IMR-90 (cell line): ENCODE measurements around the gene SYNE2. TPM values are rescaled to one million over a fixed set of nuclear protein-coding genes. Genes with fewer than 3 reads are reported as not detected.

Source experiments
- ATAC-seq: fragments of 200-7000 bp; cut with Tn5 transposase; 2 replicates; pipeline ENCODE4 v1.9.1; 2020; ENCODE audit warnings: low read depth, mild to moderate bottlenecking, moderate library complexity
- BruUV-seq: library from RNA; stranded (reverse); fragments of 400-500 nt; replicated peaks from 2 replicates; lab custom pipeline; 2021; lab: Mats Ljungman, UMichigan
- CTCF ChIA-PET: fragments of 300-600 bp; formaldehyde crosslinking; extraction: SDS; loops from one replicate; lab custom pipeline; 2021; ENCODE audit warnings: antibody characterized with exemption; lab: Yijun Ruan, JAX
- POLR2A ChIA-PET: fragments of 300-600 bp; sonication (Branson Sonifier 250); formaldehyde crosslinking; loops from one replicate; lab custom pipeline; 2022; ENCODE audit warnings: antibody characterized with exemption; ENCODE audit not compliant: unreplicated experiment; lab: Charles Lee
- DNase-seq: peaks from one replicate; pipeline ENCODE4 v3.0.0; 2013
- H2AFZ ChIP-seq: replicated peaks from 2 replicates; pipeline ENCODE3; 2013; ENCODE audit warnings: low read length, mild to moderate bottlenecking; ENCODE audit not compliant: poor library complexity
- H2AK5ac ChIP-seq: 2 replicates; pipeline ENCODE4 v1.6.1; 2013; ENCODE audit warnings: low read depth, low read length, inconsistent platforms
- H2AK9ac ChIP-seq: replicated peaks from 2 replicates; pipeline ENCODE3; 2013; ENCODE audit warnings: mild to moderate bottlenecking, low read depth, low read length, moderate library complexity; ENCODE audit not compliant: poor library complexity
- H2BK120ac ChIP-seq: 2 replicates; pipeline ENCODE4 v1.6.1; 2013; ENCODE audit warnings: low read depth, low read length, inconsistent platforms
- H2BK15ac ChIP-seq: 3 replicates; pipeline ENCODE4 v1.6.1; 2013; ENCODE audit warnings: low read depth, low read length, inconsistent platforms
- H2BK20ac ChIP-seq: 2 replicates; pipeline ENCODE4 v1.6.1; 2013; ENCODE audit warnings: low read depth, mild to moderate bottlenecking, inconsistent platforms, low read length, moderate library complexity
- H2BK5ac ChIP-seq: 2 replicates; pipeline ENCODE4 v1.6.1; 2013; ENCODE audit warnings: mild to moderate bottlenecking, low read depth, low read length, inconsistent platforms; ENCODE audit not compliant: poor library complexity, severe bottlenecking
- H3K14ac ChIP-seq: replicated peaks from 2 replicates; pipeline ENCODE4 v1.6.1; 2013; ENCODE audit warnings: low read depth, low read length, inconsistent platforms
- H3K18ac ChIP-seq: 2 replicates; pipeline ENCODE4 v1.6.1; 2013; ENCODE audit warnings: low read depth, low read length, control low read depth
- H3K23ac ChIP-seq: 2 replicates; pipeline ENCODE4 v1.6.1; 2013; ENCODE audit warnings: low read depth, low read length, inconsistent platforms
- H3K27ac ChIP-seq: 2 replicates; pipeline ENCODE4 v1.5.1; 2013; ENCODE audit warnings: mild to moderate bottlenecking, control low read depth, low read length; ENCODE audit not compliant: insufficient read depth
- H3K27me3 ChIP-seq: 2 replicates; pipeline ENCODE4 v1.6.1; 2013; ENCODE audit warnings: low read length; ENCODE audit not compliant: control insufficient read depth, insufficient read depth
- H3K36me3 ChIP-seq: 2 replicates; pipeline ENCODE4 v1.6.1; 2013; ENCODE audit warnings: low read length, mixed read lengths; ENCODE audit not compliant: control insufficient read depth, insufficient read depth
- H3K4ac ChIP-seq: 2 replicates; pipeline ENCODE4 v1.6.1; 2013; ENCODE audit warnings: low read depth, low read length, inconsistent platforms
- H3K4me1 ChIP-seq: 2 replicates; pipeline ENCODE4 v1.6.1; 2013; ENCODE audit warnings: low read length, mixed read lengths; ENCODE audit not compliant: control insufficient read depth, insufficient read depth
- H3K4me2 ChIP-seq: 2 replicates; pipeline ENCODE4 v1.6.1; 2013; ENCODE audit warnings: low read depth, mild to moderate bottlenecking, control low read depth, low read length, moderate library complexity
- H3K4me3 ChIP-seq: 2 replicates; pipeline ENCODE4 v1.5.1; 2013; ENCODE audit warnings: low read depth, mild to moderate bottlenecking, control low read depth, low read length, moderate library complexity; ENCODE audit not compliant: insufficient read depth
- H3K56ac ChIP-seq: 2 replicates; pipeline ENCODE4 v1.6.1; 2013; ENCODE audit warnings: low read length, inconsistent platforms; ENCODE audit not compliant: insufficient read depth; ENCODE audit errors: extremely low read depth
- H3K79me1 ChIP-seq, 2 experiments: 2 replicates each; pipeline ENCODE4 v1.6.1; 2013; ENCODE audit warnings: low read length in 2 of 2, inconsistent platforms in 1 of 2, low read depth in 1 of 2
- H3K9ac ChIP-seq: 2 replicates; pipeline ENCODE4 v1.6.1; 2013; ENCODE audit warnings: low read depth, low read length, control low read depth
- H3K9me1 ChIP-seq: 2 replicates; pipeline ENCODE4 v1.6.1; 2013; ENCODE audit warnings: low read length, inconsistent platforms; ENCODE audit not compliant: insufficient read depth
- H3K9me3 ChIP-seq: 2 replicates; pipeline ENCODE4 v1.6.1; 2013; ENCODE audit warnings: low read length; ENCODE audit not compliant: control insufficient read depth, insufficient read depth
- H4K20me1 ChIP-seq: 2 replicates; pipeline ENCODE4 v1.6.1; 2013; ENCODE audit warnings: low read length, inconsistent platforms; ENCODE audit not compliant: insufficient read depth
- H4K5ac ChIP-seq: 2 replicates; pipeline ENCODE4 v1.6.1; 2013; ENCODE audit warnings: mild to moderate bottlenecking, low read depth, low read length, control low read depth
- H4K8ac ChIP-seq, 2 experiments: 2 replicates each; pipeline ENCODE4 v1.6.1; 2013; ENCODE audit warnings: low read depth in 2 of 2, low read length in 2 of 2, control low read depth in 1 of 2, inconsistent platforms in 1 of 2
- H4K91ac ChIP-seq: 2 replicates; pipeline ENCODE4 v1.6.1; 2013; ENCODE audit warnings: low read depth, low read length, inconsistent platforms; ENCODE audit not compliant: insufficient read depth
- CEBPB ChIP-seq: IDR thresholded peaks from 2 replicates; pipeline ENCODE4 v1.6.1; 2012; ENCODE audit warnings: low read depth, low read length, improper control_type of control experiment
- CHD1 ChIP-seq: IDR thresholded peaks from 2 replicates; pipeline ENCODE4 v1.6.1; 2012; ENCODE audit warnings: low read depth, low read length, improper control_type of control experiment
- MAFK ChIP-seq: IDR thresholded peaks from 2 replicates; pipeline ENCODE4 v1.6.1; 2012; ENCODE audit warnings: low read depth, low read length, improper control_type of control experiment
- MXI1 ChIP-seq: IDR thresholded peaks from 2 replicates; pipeline ENCODE4 v1.6.1; 2012; ENCODE audit warnings: low read depth, mild to moderate bottlenecking, low read length, moderate library complexity, borderline replicate concordance
- NFE2L2 ChIP-seq: fragments of 150-350 bp; IDR thresholded peaks from 2 replicates; pipeline ENCODE4 v1.6.1; 2016; ENCODE audit warnings: low read depth, mild to moderate bottlenecking, low read length
- POLR2A ChIP-seq: IDR thresholded peaks from 2 replicates; pipeline ENCODE4 v1.6.1; 2012; ENCODE audit warnings: mild to moderate bottlenecking, low read depth, low read length
- RAD21 ChIP-seq: IDR thresholded peaks from 2 replicates; pipeline ENCODE4 v1.6.1; 2012; ENCODE audit warnings: low read length, improper control_type of control experiment
- RCOR1 ChIP-seq: IDR thresholded peaks from 2 replicates; pipeline ENCODE4 v1.6.1; 2012; ENCODE audit warnings: mild to moderate bottlenecking, low read length, improper control_type of control experiment; ENCODE audit not compliant: insufficient replicate concordance
- RFX5 ChIP-seq: IDR thresholded peaks from 2 replicates; pipeline ENCODE4 v1.8.0; 2012; ENCODE audit warnings: low read depth, mild to moderate bottlenecking, low read length, moderate library complexity
- WGBS, 2 experiments: methylation state at CpG; one replicate each; pipeline versions ENCODE4 v1.1.5 to v1.1.7; 2013; ENCODE audit warnings: missing lambda C conversion rate in 2 of 2; ENCODE audit not compliant: insufficient read length in 1 of 2; ENCODE audit errors: extremely low coverage in 2 of 2; 5-methylcytosine and 5-hydroxymethylcytosine counted together
- dilution Hi-C: fragments of 300-500 bp; cut with HindIII; formaldehyde crosslinking; loops from one replicate; pipeline ENCODE4 v1.14.3; 2018; ENCODE audit warnings: low sequenced_read_pairs; ENCODE audit not compliant: unreplicated experiment
- in situ Hi-C: fragments of 300-500 bp; cut with MboI; formaldehyde crosslinking; loops from 3 replicates; pipeline ENCODE4 v1.14.3; 2019; ENCODE audit warnings: low sequenced_read_pairs, inconsistent platforms, mixed read lengths
- intact Hi-C: fragments of 100-400 bp; cut with micrococcal nuclease; formaldehyde crosslinking; loops from 2 replicates; pipeline ENCODE4 v1.10.0; 2022
- polyA plus RNA-seq, 3 experiments: library from polyadenylated mRNA; depleted of rRNA; stranded (reverse); fragments of >200 nt; gene quantifications; 2 replicates each; pipeline ENCODE4 v1.2.3, GENCODE V29; 2012; ENCODE audit warnings: low replicate concordance in 1 of 3
- total RNA-seq: library from RNA; depleted of rRNA; stranded (reverse); fragments of >200 nt; gene quantifications from 2 replicates; pipeline ENCODE4 v1.2.3, GENCODE V29; 2012
- TF ChIP-seq, protein P1 (sequence below): fragments of 150-350 bp; IDR thresholded peaks from 2 replicates; pipeline ENCODE4 v1.6.1; 2017; ENCODE audit warnings: mild to moderate bottlenecking, antibody characterized with exemption, low read length, low read depth
- TF ChIP-seq, protein P2 (sequence below): conservative IDR thresholded peaks from 2 replicates; pipeline ENCODE4 v1.5.1; 2012; ENCODE audit warnings: mild to moderate bottlenecking, low read depth, low read length, improper control_type of control experiment

The SYNE2 gene
- total and polyA plus RNA-seq, 2 of the 4 experiments (the other 2 are of a cell fraction): 5.2 to 28.9 TPM

DNA sequence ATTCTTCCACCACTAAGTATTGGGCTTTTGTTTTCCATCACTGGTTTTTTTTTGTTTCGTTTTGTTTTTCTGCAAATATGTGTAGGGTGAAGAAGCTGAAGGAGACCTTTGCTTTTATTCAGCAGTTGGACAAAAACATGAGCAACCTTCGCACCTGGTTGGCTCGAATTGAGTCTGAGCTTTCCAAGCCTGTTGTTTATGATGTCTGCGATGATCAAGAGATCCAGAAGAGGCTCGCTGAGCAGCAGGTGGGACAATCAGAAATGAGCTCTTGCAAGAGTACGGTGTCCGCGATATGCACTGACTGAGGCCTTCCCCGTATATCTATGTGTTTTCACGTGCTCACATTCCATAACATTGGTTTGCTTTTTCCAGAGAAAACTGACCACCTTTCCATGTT lies 349.9 kb downstream of the SYNE2 start:
- BruUV-seq: no TSS peak
- no peak overlapping the region for H3K4me3 ChIP-seq
- H2BK5ac ChIP-seq: no peak overlapping the region
- TF ChIP-seq, protein P1, sequence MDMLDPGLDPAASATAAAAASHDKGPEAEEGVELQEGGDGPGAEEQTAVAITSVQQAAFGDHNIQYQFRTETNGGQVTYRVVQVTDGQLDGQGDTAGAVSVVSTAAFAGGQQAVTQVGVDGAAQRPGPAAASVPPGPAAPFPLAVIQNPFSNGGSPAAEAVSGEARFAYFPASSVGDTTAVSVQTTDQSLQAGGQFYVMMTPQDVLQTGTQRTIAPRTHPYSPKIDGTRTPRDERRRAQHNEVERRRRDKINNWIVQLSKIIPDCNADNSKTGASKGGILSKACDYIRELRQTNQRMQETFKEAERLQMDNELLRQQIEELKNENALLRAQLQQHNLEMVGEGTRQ: no peak
- TF ChIP-seq RCOR1: no peak
- TF ChIP-seq CEBPB: no peak
- no peak for TF ChIP-seq MXI1
- TF ChIP-seq RAD21: no peak
- TF ChIP-seq NFE2L2: no peak
- TF ChIP-seq RFX5: no peak
- TF ChIP-seq MAFK: no peak
- TF ChIP-seq, protein P2, sequence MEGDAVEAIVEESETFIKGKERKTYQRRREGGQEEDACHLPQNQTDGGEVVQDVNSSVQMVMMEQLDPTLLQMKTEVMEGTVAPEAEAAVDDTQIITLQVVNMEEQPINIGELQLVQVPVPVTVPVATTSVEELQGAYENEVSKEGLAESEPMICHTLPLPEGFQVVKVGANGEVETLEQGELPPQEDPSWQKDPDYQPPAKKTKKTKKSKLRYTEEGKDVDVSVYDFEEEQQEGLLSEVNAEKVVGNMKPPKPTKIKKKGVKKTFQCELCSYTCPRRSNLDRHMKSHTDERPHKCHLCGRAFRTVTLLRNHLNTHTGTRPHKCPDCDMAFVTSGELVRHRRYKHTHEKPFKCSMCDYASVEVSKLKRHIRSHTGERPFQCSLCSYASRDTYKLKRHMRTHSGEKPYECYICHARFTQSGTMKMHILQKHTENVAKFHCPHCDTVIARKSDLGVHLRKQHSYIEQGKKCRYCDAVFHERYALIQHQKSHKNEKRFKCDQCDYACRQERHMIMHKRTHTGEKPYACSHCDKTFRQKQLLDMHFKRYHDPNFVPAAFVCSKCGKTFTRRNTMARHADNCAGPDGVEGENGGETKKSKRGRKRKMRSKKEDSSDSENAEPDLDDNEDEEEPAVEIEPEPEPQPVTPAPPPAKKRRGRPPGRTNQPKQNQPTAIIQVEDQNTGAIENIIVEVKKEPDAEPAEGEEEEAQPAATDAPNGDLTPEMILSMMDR: no peak
- no peak for TF ChIP-seq CHD1
- TF ChIP-seq POLR2A: no peak
- no peak overlapping the region for H2BK20ac ChIP-seq
- H2BK15ac ChIP-seq: no peak overlapping the region
- no peak overlapping the region for H2BK120ac ChIP-seq
- H3K23ac ChIP-seq: no peak overlapping the region
- H3K79me1 ChIP-seq: no peaks in the 10 kb centered on the region
- no peak overlapping the region for H4K91ac ChIP-seq
- WGBS, 2 experiments: 96% methylated on average over 3 of the region's 10 CpGs; no CpG with 5 or more reads in 1 of the 2 experiments
- intact Hi-C loops: no loop called here
- no peak overlapping the region for H3K4me2 ChIP-seq
- no peaks in the 10 kb centered on the region for H3K27me3 ChIP-seq
- no peaks in the 10 kb centered on the region for H3K9me3 ChIP-seq
- no peak overlapping the region for H3K9ac ChIP-seq
- no peak overlapping the region for H2AFZ ChIP-seq
- H3K4ac ChIP-seq: no peak overlapping the region
- no peaks in the 10 kb centered on the region for H4K20me1 ChIP-seq
- no peak overlapping the region for H3K18ac ChIP-seq
- H4K5ac ChIP-seq: no peak overlapping the region
- no peak overlapping the region for H3K56ac ChIP-seq
- no peaks in the 10 kb centered on the region; the same call in 1 of the 2 replicates for H3K9me1 ChIP-seq
- no peaks in the 10 kb centered on the region; the same call in 1 of the 2 replicates for H3K36me3 ChIP-seq
- dilution Hi-C loops: no loop called here
- CTCF ChIA-PET: no interaction called here
- no peak overlapping the region for H3K27ac ChIP-seq
- POLR2A ChIA-PET: no interaction called here
- no peak for ATAC-seq
- in situ Hi-C loops: no loop called here
- H2AK5ac ChIP-seq: no peak overlapping the region
- H3K14ac ChIP-seq: no peak overlapping the region
- H4K8ac ChIP-seq: no peak overlapping the region
- H2AK9ac ChIP-seq: no peak overlapping the region
- DNase-seq: no peak
- peaks cover 5% of the 10 kb centered on the region; the same call in 1 of the 2 replicates for H3K4me1 ChIP-seq
